Measurements from ENCODE around the gene LST1. TPM values are rescaled to one million over a fixed set of nuclear protein-coding genes. Genes with fewer than 3 reads are reported as not detected.

Gene LST1
- total RNA-seq, 6 donors from 2014 or later: 7.7 to 132 (median 33.5) TPM

- H3K4me1 ChIP-seq: peaks cover 15 to 20% (median 17%) of the 10 kb centered on the region in 4 donors
- DNase-seq (no peak), ATAC-seq (ENCODE audit: low FRiP score in 2 of 2) (no peak)
- no peaks in the 10 kb centered on the region for H3K36me3 ChIP-seq
- 78 to 82% methylated on average over 3 of the region's 3 CpGs for WGBS, 2 donors
- H3K27me3 ChIP-seq: no peaks in the 10 kb centered on the region
- TF ChIP-seq POLR2AphosphoS5 (IDR thresholded peaks at IDR 0.05) (no peak), POLR2A (IDR thresholded peaks at IDR 0.05) (no peak), CTCF (IDR thresholded peaks at IDR 0.05) (no peak), EP300 (IDR thresholded peaks at IDR 0.05) (no peak)
- H3K4me3 ChIP-seq: no peak overlapping the region
- H3K9me3 ChIP-seq: no peaks in the 10 kb centered on the region
- no peak overlapping the region for H3K27ac ChIP-seq
Measured at GRCh38 chr6:31579119-31579505, 7.0 kb upstream of the LST1 start.

DNA sequence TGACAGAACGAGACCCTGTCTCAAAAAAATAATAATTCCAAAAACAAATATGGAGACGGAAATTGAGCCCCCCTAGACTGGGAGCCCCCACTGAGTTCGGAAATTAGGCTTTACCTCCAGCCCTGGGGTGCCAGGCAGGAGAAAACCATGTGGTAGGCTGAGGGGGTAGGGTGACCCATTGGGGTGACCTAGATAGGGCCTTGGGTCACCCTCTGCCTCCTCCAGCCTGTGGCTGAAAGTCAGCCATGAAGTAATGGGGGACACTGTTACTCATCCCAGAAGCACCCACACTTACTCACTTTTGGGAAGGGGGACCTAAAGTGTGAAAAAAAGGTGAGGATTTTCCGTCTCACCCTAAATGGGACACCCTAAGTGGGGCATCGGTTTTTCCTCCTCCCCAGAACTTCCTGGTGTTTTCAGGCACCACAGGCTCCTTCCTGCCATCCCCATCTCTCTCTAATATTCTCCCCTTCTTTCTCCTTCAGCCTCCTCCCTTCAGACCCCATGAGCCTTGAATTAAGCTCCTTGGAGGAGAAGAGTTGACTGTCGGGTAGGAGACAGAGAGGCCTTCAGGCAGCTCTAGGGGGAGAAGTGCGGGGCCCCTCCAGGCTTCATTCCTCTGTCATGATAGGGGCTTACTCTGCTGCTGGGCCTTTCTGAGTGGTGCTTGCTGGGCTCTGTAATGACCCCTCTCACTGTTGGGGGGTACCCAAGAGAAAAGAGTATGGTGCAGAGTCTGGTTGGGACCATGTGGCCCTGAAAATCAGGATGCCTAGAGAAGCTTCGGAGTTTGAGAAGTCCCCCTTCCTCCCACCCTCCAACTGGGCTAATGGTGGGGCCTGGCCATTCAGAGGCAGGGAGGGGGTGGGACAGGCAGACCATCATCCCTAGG, 6.3 kb upstream of the LST1 start:
- DNase-seq (no peak), ATAC-seq (ENCODE audit: low FRiP score in 2 of 2) (no peak)
- Histone ChIP-seq H3K27me3 (no peaks in the 10 kb centered on the region), H3K4me3 (peak overlapping the region in 2 of 4 donors; percentile 77 to 87), H3K27ac (peak overlapping the region in 2 of 4 donors; percentile 91 to 96), H3K4me1 (peaks cover 15 to 20% (median 18%) of the 10 kb centered on the region in 4 donors), H3K9me3 (no peaks in the 10 kb centered on the region), H3K36me3 (no peaks in the 10 kb centered on the region)
- 81 to 85% methylated on average over 7 to 8 of the region's 8 CpGs for WGBS, 2 donors
- TF ChIP-seq POLR2A (IDR thresholded peaks at IDR 0.05): no peak
- no peak for TF ChIP-seq POLR2AphosphoS5 (IDR thresholded peaks at IDR 0.05)
- TF ChIP-seq CTCF (IDR thresholded peaks at IDR 0.05): no peak
- no peak for TF ChIP-seq EP300 (IDR thresholded peaks at IDR 0.05)

- Histone ChIP-seq H3K36me3 (no peaks in the 10 kb centered on the region), H3K27me3 (no peaks in the 10 kb centered on the region), H3K4me1 (peaks cover 17 to 26% (median 21%) of the 10 kb centered on the region in 4 donors), H3K27ac (peak overlapping the region; percentile 77 to 96 (median 90)), H3K4me3 (peak overlapping the region in 3 of 4 donors; percentile 71 to 87 (median 77)), H3K9me3 (no peaks in the 10 kb centered on the region)
- no peak for ATAC-seq (ENCODE audit: low FRiP score in 2 of 2)
- 31 to 40% methylated on average over 11 of the region's 11 CpGs for WGBS, 2 donors
- TF ChIP-seq POLR2AphosphoS5 (IDR thresholded peaks at IDR 0.05) (no peak), EP300 (IDR thresholded peaks at IDR 0.05) (no peak), POLR2A (IDR thresholded peaks at IDR 0.05) (no peak), CTCF (IDR thresholded peaks at IDR 0.05) (no peak)
- DNase-seq: no peak
Measured at GRCh38 chr6:31580438-31580740, 5.7 kb upstream of the LST1 start.

DNA sequence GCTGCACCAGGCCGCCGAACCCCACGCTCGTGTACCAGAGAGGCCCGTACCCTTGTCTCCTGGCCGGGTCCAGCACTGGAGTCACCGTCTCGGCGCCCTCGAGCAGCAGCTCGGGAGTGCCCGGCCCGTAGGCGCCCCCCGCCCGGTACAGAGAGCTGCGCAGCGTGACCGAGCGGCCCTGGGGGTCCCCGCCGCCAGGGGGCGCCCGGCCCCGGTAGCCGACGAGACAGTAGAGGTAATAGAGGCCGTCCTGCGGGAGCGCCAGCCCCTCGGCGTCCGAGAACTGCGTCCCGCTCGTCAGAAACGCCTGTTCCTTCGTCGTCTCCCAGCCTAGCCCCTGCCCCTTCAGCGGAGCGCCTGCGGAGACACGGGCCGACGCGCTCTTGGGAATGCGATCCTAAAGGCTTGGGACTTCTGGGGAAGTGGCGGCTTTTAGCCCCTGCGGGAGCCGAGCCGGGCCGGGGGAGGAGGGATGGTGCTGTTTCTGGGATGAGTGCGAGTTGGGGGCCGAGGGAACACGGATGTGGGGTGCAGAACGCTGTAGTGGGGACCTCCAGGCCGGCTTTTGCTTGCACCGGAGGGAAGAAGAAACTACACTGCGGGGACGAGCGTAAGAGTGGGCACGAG, 5.2 kb upstream of the LST1 start:
- TF ChIP-seq POLR2AphosphoS5 (IDR thresholded peaks at IDR 0.05): peak in 1 of 2 donors; percentile 60
- TF ChIP-seq EP300 (IDR thresholded peaks at IDR 0.05): no peak
- TF ChIP-seq POLR2A (IDR thresholded peaks at IDR 0.05): peak in 1 of 4 donors; percentile 61
- TF ChIP-seq CTCF (IDR thresholded peaks at IDR 0.05): peak; percentile 95 to 99 (median 98)
- peak; percentile 95 to 98 for ATAC-seq (ENCODE audit: low FRiP score in 2 of 2)
- peak; percentile 93 to 99 for DNase-seq
- Histone ChIP-seq H3K36me3 (no peaks in the 10 kb centered on the region), H3K9me3 (no peaks in the 10 kb centered on the region), H3K4me3 (peak overlapping the region; percentile 67 to 87 (median 74)), H3K4me1 (peaks cover 21 to 26% (median 25%) of the 10 kb centered on the region in 4 donors), H3K27me3 (no peaks in the 10 kb centered on the region), H3K27ac (peak overlapping the region; percentile 77 to 96 (median 90))
- 0 to 4% methylated on average over 11 to 45 of the region's 62 CpGs for WGBS, 2 donors

Data from upper lobe of left lung (tissue), 6 donors.